Sigmoid colon (tissue), 4 donors: ENCODE results near the gene PRKCB.

Experiments used
- CTCF ChIP-seq, 4 experiments: fragments of 450-650 bp in 3 of 4; fragments of 200-600 bp in 1 of 4; IDR thresholded peaks; one replicate each; pipeline ENCODE4 v1.5.1; 2016 to 2019; ENCODE audit warnings: antibody characterized with exemption in 4 of 4, mild to moderate bottlenecking in 3 of 4, moderate library complexity in 2 of 4
- POLR2AphosphoS5 ChIP-seq, 4 donors: sonication (generic); formaldehyde crosslinking; IDR thresholded peaks; one replicate each; pipeline ENCODE4 v1.6.1; 2017; ENCODE audit warnings: antibody characterized with exemption in 4 of 4

GRCh38 chr16:24001710-24002109 is 165.9 kb downstream of the PRKCB start:
- TF ChIP-seq CTCF (IDR thresholded peaks at IDR 0.05), result no peak
- no peak for TF ChIP-seq POLR2AphosphoS5 (IDR thresholded peaks at IDR 0.05)
